GM23338 (cell line): ENCODE measurements around the gene HNF1A. TPM values are rescaled to one million over a fixed set of nuclear protein-coding genes. Genes with fewer than 3 reads are reported as not detected.

Experiments
- ATAC-seq: fragments of 200-7000 bp; cut with Tn5 transposase; 3 replicates; pipeline ENCODE4 v1.9.1; 2020
- DNase-seq: peaks from one replicate; pipeline ENCODE4 v3.0.0-alpha.2; 2015; ENCODE audit warnings: low spot score
- H2AFZ ChIP-seq: fragments of 200-600 bp; sonication (generic); 2 replicates; pipeline ENCODE4 v1.8.0; 2016; ENCODE audit warnings: antibody characterized with exemption, mild to moderate bottlenecking, moderate library complexity
- H3F3A ChIP-seq: fragments of 200-600 bp; sonication (generic); replicated peaks from 2 replicates; pipeline ENCODE4 v1.8.0; 2017; ENCODE audit warnings: antibody characterized with exemption, mixed run types, low read depth
- H3K27ac ChIP-seq: fragments of 200-600 bp; sonication (generic); 2 replicates; pipeline ENCODE4 v1.6.1; 2016; ENCODE audit warnings: low read depth
- H3K27me3 ChIP-seq: fragments of 200-600 bp; sonication (generic); 2 replicates; pipeline ENCODE4 v1.8.0; 2016; ENCODE audit warnings: mild to moderate bottlenecking, mixed run types, moderate library complexity; ENCODE audit not compliant: insufficient read depth
- H3K36me3 ChIP-seq: fragments of 200-600 bp; sonication (generic); 2 replicates; pipeline ENCODE4 v1.8.0; 2016; ENCODE audit warnings: mild to moderate bottlenecking; ENCODE audit not compliant: insufficient read depth
- H3K4me1 ChIP-seq: fragments of 200-600 bp; sonication (generic); 2 replicates; pipeline ENCODE4 v1.8.0; 2016; ENCODE audit warnings: mild to moderate bottlenecking, moderate library complexity; ENCODE audit not compliant: insufficient read depth
- H3K4me2 ChIP-seq: fragments of 200-600 bp; sonication (generic); 2 replicates; pipeline ENCODE4 v1.7.1; 2017; ENCODE audit warnings: mixed run types
- H3K4me3 ChIP-seq: fragments of 200-600 bp; sonication (generic); 2 replicates; pipeline ENCODE4 v1.6.1; 2016; ENCODE audit warnings: mixed run types
- H3K79me2 ChIP-seq: fragments of 200-600 bp; sonication (generic); replicated peaks from 2 replicates; pipeline ENCODE4 v1.8.0; 2017; ENCODE audit warnings: mild to moderate bottlenecking; ENCODE audit not compliant: insufficient read depth
- H3K9me2 ChIP-seq: fragments of 200-600 bp; sonication (generic); 2 replicates; pipeline ENCODE4 v1.8.0; 2017; ENCODE audit not compliant: insufficient read depth
- H4K20me1 ChIP-seq: fragments of 200-600 bp; sonication (generic); replicated peaks from 2 replicates; pipeline ENCODE4 v1.8.0; 2017; ENCODE audit warnings: mild to moderate bottlenecking; ENCODE audit not compliant: insufficient read depth
- H3K27ac Mint-ChIP-seq: 2 replicates; pipeline ENCODE4 v1.8.0; 2020; ENCODE audit warnings: inconsistent platforms, mild to moderate bottlenecking, moderate library complexity, mixed read lengths
- H3K27me3 Mint-ChIP-seq: 3 replicates; pipeline ENCODE4 v1.8.0; 2022; ENCODE audit warnings: low read depth, mild to moderate bottlenecking, moderate library complexity, mixed read lengths, inconsistent platforms; ENCODE audit not compliant: insufficient read depth, poor library complexity
- H3K36me3 Mint-ChIP-seq: 3 replicates; pipeline ENCODE4 v1.8.0; 2021; ENCODE audit warnings: low read depth, mild to moderate bottlenecking, inconsistent platforms, moderate library complexity, mixed read lengths
- H3K4me1 Mint-ChIP-seq: 3 replicates; pipeline ENCODE4 v1.8.0; 2020; ENCODE audit warnings: mild to moderate bottlenecking, inconsistent platforms, mixed read lengths
- H3K4me3 Mint-ChIP-seq: 3 replicates; pipeline ENCODE4 v1.8.0; 2021; ENCODE audit warnings: moderate library complexity, mild to moderate bottlenecking, inconsistent platforms, mixed read lengths
- H3K9me3 Mint-ChIP-seq: 3 replicates; pipeline ENCODE4 v1.8.0; 2020; ENCODE audit warnings: moderate library complexity, mild to moderate bottlenecking, inconsistent platforms, mixed read lengths
- EZH2 ChIP-seq: fragments of 200-600 bp; sonication (generic); IDR thresholded peaks from one replicate; pipeline ENCODE4 v1.8.0; 2017; ENCODE audit warnings: antibody characterized with exemption, mild to moderate bottlenecking, low read depth; ENCODE audit not compliant: unreplicated experiment
- EZH2phosphoT487 ChIP-seq: fragments of 200-600 bp; sonication (generic); IDR thresholded peaks from one replicate; pipeline ENCODE4 v1.8.1; 2018; ENCODE audit warnings: antibody characterized with exemption; ENCODE audit not compliant: unreplicated experiment
- JUNB ChIP-seq: IDR thresholded peaks from one replicate; pipeline ENCODE4 v1.6.1; 2016; ENCODE audit warnings: antibody characterized with exemption; ENCODE audit not compliant: unreplicated experiment
- POLR2AphosphoS5 ChIP-seq: IDR thresholded peaks from 2 replicates; pipeline ENCODE4 v1.6.1; 2016; ENCODE audit warnings: antibody characterized with exemption, low read depth
- REST ChIP-seq: IDR thresholded peaks from one replicate; pipeline ENCODE4 v1.6.1; 2018; ENCODE audit warnings: antibody characterized with exemption; ENCODE audit not compliant: unreplicated experiment
- ZNF114 ChIP-seq: fragments of 250-450 bp; sonication (Bioruptor Pico); IDR thresholded peaks from 2 replicates; pipeline ENCODE4 v1.5.0; 2020; ENCODE audit warnings: mild to moderate bottlenecking, moderate library complexity
- ZNF331 ChIP-seq: fragments of 250-450 bp; sonication (Bioruptor Pico); IDR thresholded peaks from 2 replicates; pipeline ENCODE4 v1.5.0; 2020; ENCODE audit warnings: low read depth, mild to moderate bottlenecking, moderate library complexity
- ZNF462 ChIP-seq: fragments of 250-450 bp; sonication (Bioruptor Pico); IDR thresholded peaks from 2 replicates; pipeline ENCODE4 v1.5.0; 2020; ENCODE audit warnings: mild to moderate bottlenecking, moderate library complexity
- polyA plus RNA-seq: library from polyadenylated mRNA; unstranded; fragments of >200 nt; fragmentation: Nextera tagmentation; extraction: Ambion mirVana; gene quantifications from 2 replicates; pipeline ENCODE4 v1.2.1, GENCODE V29; 2016
- total RNA-seq: library from RNA; depleted of rRNA; stranded (reverse); fragments of >200 nt; shearing (Covaris generic); gene quantifications from 2 replicates; pipeline ENCODE4 v1.2.3, GENCODE V29; 2014
- TF ChIP-seq, protein P1 (sequence below), 2 experiments: fragments of 200-600 bp in 1 of 2; sonication (generic) in 1 of 2; conservative IDR thresholded peaks; 2 replicates each; pipeline versions ENCODE4 v1.5.1 to v1.6.1; 2016 to 2017; ENCODE audit warnings: antibody characterized with exemption in 2 of 2, low read depth in 2 of 2, mild to moderate bottlenecking in 2 of 2, moderate library complexity in 1 of 2

HNF1A gene
- total and polyA plus RNA-seq, 2 experiments from 2014 or later: 0.11 TPM; not detected in 1

GRCh38 chr12:121036810-121037326 is 58.5 kb downstream of the HNF1A start:
- TF ChIP-seq ZNF114 (CRISPR knock-in tag) (no peak), EZH2phosphoT487 (no peak), POLR2AphosphoS5 (no peak), JUNB (no peak), EZH2 (no peak), ZNF462 (CRISPR knock-in tag) (no peak), ZNF331 (no peak), REST (no peak)
- TF ChIP-seq, protein P1, sequence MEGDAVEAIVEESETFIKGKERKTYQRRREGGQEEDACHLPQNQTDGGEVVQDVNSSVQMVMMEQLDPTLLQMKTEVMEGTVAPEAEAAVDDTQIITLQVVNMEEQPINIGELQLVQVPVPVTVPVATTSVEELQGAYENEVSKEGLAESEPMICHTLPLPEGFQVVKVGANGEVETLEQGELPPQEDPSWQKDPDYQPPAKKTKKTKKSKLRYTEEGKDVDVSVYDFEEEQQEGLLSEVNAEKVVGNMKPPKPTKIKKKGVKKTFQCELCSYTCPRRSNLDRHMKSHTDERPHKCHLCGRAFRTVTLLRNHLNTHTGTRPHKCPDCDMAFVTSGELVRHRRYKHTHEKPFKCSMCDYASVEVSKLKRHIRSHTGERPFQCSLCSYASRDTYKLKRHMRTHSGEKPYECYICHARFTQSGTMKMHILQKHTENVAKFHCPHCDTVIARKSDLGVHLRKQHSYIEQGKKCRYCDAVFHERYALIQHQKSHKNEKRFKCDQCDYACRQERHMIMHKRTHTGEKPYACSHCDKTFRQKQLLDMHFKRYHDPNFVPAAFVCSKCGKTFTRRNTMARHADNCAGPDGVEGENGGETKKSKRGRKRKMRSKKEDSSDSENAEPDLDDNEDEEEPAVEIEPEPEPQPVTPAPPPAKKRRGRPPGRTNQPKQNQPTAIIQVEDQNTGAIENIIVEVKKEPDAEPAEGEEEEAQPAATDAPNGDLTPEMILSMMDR (conservative IDR thresholded peaks at IDR 0.05; ENCODE audit: low read depth in 2 of 2): no peak
- H3K4me1 Mint-ChIP-seq: peaks cover 7% of the 10 kb centered on the region; the same call in 2 of the 3 replicates

More at GRCh38 chr12:121036810-121037326, 58.5 kb downstream of the HNF1A start:
- H3K4me3 Mint-ChIP-seq: no peak overlapping the region
- Histone ChIP-seq H3K4me2 (no peak overlapping the region), H2AFZ (no peak overlapping the region), H3K27me3 (no peaks in the 10 kb centered on the region), H3K9me2 (no peaks in the 10 kb centered on the region), H3K79me2 (no peaks in the 10 kb centered on the region), H3F3A (no peaks in the 10 kb centered on the region), H3K4me3 (no peak overlapping the region), H3K4me1 (no peaks in the 10 kb centered on the region), H3K27ac (no peak overlapping the region), H3K36me3 (no peaks in the 10 kb centered on the region), H4K20me1 (no peaks in the 10 kb centered on the region)
- H3K9me3 Mint-ChIP-seq: no peaks in the 10 kb centered on the region
- ATAC-seq: no peak
- no peak overlapping the region for H3K27ac Mint-ChIP-seq
- no peaks in the 10 kb centered on the region for H3K36me3 Mint-ChIP-seq
- DNase-seq: no peak
- peaks cover 4% of the 10 kb centered on the region for H3K27me3 Mint-ChIP-seq
